ENCODE data around the gene DYSF.

DNA sequence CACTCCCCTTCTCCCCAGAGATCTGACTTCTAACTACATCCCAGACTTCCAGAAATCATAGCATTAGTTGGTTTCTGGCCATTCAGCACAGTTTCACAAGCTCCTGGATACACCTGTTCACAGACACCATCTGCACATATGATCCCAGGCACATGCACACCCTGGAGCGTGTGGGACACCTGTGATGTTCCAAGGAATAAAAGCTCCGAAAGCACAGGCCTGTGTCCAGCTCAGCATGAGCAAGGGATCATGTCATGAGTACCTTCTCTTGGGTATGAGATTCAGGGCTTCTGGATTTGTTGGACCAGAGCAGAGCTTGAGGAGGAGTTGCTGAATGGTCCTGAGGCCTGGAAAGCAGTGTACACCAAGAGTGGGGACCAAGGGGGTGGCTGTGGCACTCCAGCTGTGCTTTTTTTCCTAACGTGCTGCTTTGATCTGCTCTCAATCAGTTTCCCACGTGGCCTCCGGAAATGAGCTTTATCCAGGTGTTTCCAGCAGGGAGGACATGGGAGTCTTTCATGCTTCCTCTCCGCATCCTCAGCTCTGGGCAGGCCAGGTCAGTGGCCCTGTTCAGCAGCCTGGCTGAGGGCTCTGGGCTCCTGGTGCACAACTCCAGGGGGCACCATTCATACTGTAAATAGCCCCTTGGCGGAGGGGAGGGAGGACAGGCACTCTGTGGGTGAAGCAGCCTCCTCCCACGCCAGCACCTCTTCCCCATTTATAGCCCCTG, 1.8 kb downstream of the DYSF start:
- TF ChIP-seq CTCF (conservative IDR thresholded peaks at IDR 0.05) (no peak), ZFX (IDR thresholded peaks at IDR 0.05) (no peak)

Measured in C4-2B (cell line).